Measurements from ENCODE around the gene NIFK. TPM values are rescaled to one million over a fixed set of nuclear protein-coding genes. Genes with fewer than 3 reads are reported as not detected.
"Not testable (repeated sequence)": the region's sequence is repeated elsewhere in the genome, so short reads cannot be mapped to it uniquely, and the experiment has no call there.

The NIFK gene
- total RNA-seq, 2 experiments from 2014 or later = 62.4 to 73.2 TPM

DNA sequence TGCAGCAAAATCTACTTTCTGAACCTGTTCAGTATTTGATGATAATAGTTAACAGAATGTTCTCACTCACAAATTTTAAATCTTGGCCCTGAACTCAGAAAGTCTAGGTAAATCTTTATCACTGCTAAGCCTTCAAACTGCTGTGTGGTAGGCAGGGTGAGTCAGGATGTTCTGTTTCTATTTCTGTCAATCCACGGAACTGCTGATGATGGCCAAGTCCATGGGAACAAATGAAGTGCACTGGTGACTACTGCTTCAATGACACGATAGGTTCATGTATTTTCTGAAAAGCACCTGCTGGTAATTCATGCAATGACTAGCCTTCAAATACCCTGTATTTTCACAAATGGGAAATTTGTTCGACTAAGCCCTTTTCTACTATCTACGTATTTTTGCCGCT lies 14.2 kb downstream of the NIFK start:
- Mint-ChIP-seq H3K27me3 (no peaks in the 10 kb centered on the region), H3K36me3 (peaks cover 8% of the 10 kb centered on the region), H3K4me1 (peaks cover 7% of the 10 kb centered on the region), H3K9me3 (no peaks in the 10 kb centered on the region), H3K27ac (no peak overlapping the region), H3K4me3 (no peak overlapping the region)
- ATAC-seq (ENCODE audit: low read depth) (no peak), DNase-seq (no peak)
- POLR2A ChIA-PET = interaction anchor here (1.6 kb wide), 1 partner anchor 192 kb away, joined by 4 read pairs; the partner anchor contains the start of gene RNU4ATAC

DNA sequence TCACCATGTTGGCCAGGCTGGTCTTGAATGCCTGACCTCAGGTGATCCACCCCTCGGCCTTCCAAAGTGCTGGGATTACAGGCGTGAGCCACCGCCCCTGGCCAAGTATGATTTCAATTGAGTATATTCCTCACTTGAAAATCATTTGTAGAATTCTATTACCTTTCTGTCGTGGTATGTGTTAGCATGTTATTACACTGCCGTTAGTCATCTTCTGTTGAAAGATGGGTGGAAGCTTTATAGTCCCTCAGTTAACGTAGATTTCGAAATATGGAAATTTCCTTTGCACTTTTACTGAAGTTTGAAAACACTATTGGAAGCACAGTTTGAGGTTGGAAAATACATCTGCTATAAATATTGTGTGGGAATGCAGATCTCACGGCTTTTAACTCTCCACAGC lies 14.7 kb downstream of the NIFK start:
- H3K36me3 Mint-ChIP-seq = peaks cover 4% of the 10 kb centered on the region
- no peak for ATAC-seq (ENCODE audit: low read depth)
- H3K4me3 Mint-ChIP-seq = no peak overlapping the region
- H3K27me3 Mint-ChIP-seq = no peaks in the 10 kb centered on the region
- H3K9me3 Mint-ChIP-seq = no peaks in the 10 kb centered on the region
- H3K4me1 Mint-ChIP-seq = peaks cover 7% of the 10 kb centered on the region
- POLR2A ChIA-PET = interaction anchor here (0.8 to 1.6 kb wide), 2 partner anchors 15 to 191 kb away, joined by 3 to 4 read pairs; partner anchors contain the start of genes NIFK and RNU4ATAC
- no peak for DNase-seq
- H3K27ac Mint-ChIP-seq = no peak overlapping the region

DNA sequence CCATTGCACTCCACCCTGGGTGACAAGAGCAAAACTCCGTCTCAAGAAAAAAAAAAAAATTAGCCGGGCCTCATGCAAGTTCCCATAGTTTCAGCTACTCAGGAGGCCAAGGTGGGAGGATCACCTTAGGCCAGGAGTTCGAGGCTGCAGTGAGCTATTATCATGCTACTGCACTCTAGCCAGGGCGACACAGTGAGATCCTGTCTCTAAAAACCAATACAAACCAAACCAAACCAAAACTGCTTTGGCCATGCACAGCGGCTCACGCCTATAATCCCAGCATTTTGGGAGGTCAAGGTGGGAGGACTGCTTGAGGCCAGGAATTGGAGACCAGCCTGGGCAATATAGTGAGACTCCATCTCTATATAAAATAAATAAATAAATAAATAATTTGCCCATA lies 19.1 kb downstream of the NIFK start:
- peaks cover 2% of the 10 kb centered on the region for H3K27me3 Mint-ChIP-seq
- peaks cover 5% of the 10 kb centered on the region for H3K4me1 Mint-ChIP-seq
- no peak overlapping the region for H3K4me3 Mint-ChIP-seq
- POLR2A ChIA-PET = interaction anchor here (2.4 kb wide), 1 partner anchor 19 kb away, joined by 6 read pairs; the partner anchor contains the start of gene NIFK
- H3K36me3 Mint-ChIP-seq = no peaks in the 10 kb centered on the region
- DNase-seq (no peak), ATAC-seq (ENCODE audit: low read depth) (no peak)
- H3K27ac Mint-ChIP-seq = no peak overlapping the region
- H3K9me3 Mint-ChIP-seq = no peaks in the 10 kb centered on the region

DNA sequence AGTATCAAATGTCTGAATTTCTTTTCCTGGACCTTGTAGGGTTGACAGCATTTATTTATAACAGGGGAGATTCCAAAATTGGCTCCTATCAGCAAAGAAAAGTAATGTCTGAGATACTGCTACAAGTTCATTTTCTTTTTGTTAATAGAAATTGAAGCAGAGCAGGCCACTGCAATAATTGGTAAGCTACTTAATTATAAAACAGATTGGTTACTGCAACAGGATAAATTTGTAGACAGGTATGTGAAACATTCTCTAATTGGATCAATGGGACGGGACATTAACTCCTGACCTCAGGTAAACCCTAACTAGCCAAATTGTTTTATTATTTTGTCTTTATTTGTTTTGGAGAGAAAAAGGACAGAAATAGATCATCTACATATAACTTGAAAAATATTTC lies 20.5 kb downstream of the NIFK start:
- ATAC-seq (ENCODE audit: low read depth) = no peak
- no peak for DNase-seq
- POLR2A ChIA-PET = interaction anchor here (0.7 to 1.3 kb wide), 2 partner anchors 16 to 185 kb away, joined by 3 to 6 read pairs; partner anchors contain the start of gene RNU4ATAC
- Mint-ChIP-seq H3K27ac (no peak overlapping the region), H3K27me3 (peaks cover 2% of the 10 kb centered on the region), H3K36me3 (no peaks in the 10 kb centered on the region), H3K4me3 (no peak overlapping the region), H3K4me1 (peaks cover 5% of the 10 kb centered on the region), H3K9me3 (no peaks in the 10 kb centered on the region)

- not testable (repeated sequence) for H3K9me3 Mint-ChIP-seq; H3K27ac Mint-ChIP-seq; H3K36me3 Mint-ChIP-seq; H3K27me3 Mint-ChIP-seq; DNase-seq; H3K4me1 Mint-ChIP-seq; H3K4me3 Mint-ChIP-seq; ATAC-seq (ENCODE audit: low read depth)
- POLR2A ChIA-PET = interaction anchor here (1.1 kb wide), 1 partner anchor 62 kb away, joined by 3 read pairs; the partner anchor contains the start of gene CLASP1
These were observed 25.2 kb downstream of the NIFK start for GRCh38 chr2:121711481-121711880.

GRCh38 chr2:121710470-121711170 lies 26.1 kb downstream of the NIFK start:
- POLR2A ChIA-PET = interaction anchor here (1.1 kb wide), 1 partner anchor 61 kb away, joined by 3 read pairs; the partner anchor contains the start of gene CLASP1
- no peak for ATAC-seq (ENCODE audit: low read depth)
- Mint-ChIP-seq H3K9me3 (no peaks in the 10 kb centered on the region), H3K27ac (no peak overlapping the region), H3K4me1 (no peaks in the 10 kb centered on the region), H3K36me3 (no peaks in the 10 kb centered on the region), H3K27me3 (peaks cover 2% of the 10 kb centered on the region), H3K4me3 (no peak overlapping the region)
- DNase-seq = no peak

DNA sequence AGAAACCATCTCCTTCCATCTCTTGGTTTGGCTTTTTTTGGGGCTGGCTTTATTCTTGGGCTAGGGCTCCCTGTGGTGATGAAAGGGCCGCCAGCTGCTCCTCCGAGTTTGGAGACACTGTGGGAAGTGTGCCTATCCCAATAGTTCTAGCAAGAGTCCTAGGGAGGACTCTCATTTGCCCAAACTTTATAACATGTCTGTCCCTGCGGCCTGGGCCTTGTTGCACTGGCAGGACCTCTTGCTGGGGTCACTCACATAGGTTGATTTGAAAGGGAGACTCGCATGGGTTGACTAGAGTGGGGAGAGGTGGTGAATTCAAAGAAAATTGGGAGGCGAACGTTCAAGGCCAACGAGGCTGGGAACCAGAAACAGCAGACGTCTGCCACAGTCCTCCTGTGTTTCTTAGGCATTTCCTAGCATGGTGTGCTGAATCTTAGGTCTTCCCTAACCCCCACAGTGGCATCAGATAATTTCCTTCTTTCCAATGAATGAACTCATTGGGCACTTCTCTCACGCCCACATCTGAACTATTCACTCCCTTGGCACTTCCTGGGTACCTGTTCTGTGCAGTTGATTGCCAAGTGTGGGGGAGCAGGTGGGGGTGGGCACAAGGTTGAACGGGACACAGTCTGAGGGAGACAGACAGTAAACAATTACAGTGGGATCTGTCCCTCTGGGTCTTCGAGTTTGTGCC lies 26.8 kb downstream of the NIFK start:
- Mint-ChIP-seq H3K9me3 (no peaks in the 10 kb centered on the region), H3K36me3 (no peaks in the 10 kb centered on the region), H3K4me1 (peaks cover 3% of the 10 kb centered on the region), H3K27me3 (peaks cover 2% of the 10 kb centered on the region), H3K4me3 (no peak overlapping the region), H3K27ac (no peak overlapping the region)
- ATAC-seq (ENCODE audit: low read depth) (no peak), DNase-seq (no peak)
- POLR2A ChIA-PET = no interaction called here

DNA sequence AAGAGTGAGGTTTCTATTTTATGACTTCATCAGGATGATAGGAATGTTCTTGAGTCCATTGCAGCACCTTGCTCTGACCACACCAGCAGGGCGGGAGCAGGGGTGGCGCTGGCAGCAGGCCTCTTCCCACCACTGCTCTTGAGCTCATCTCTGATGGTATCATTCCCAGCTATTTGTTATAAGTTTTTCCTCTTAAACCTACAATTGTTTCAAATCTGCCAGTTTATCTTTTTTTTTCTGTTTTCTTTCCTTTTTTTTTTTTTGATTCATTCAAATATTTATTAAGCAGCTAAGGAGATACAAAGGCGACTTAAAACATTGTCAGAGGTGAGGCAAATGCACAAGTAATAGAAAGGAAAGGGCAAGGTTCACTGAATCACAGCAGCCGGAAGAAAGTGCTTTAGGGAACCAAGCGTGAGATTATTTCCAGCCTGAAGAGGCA lies 28.7 kb downstream of the NIFK start:
- Mint-ChIP-seq H3K36me3 (no peaks in the 10 kb centered on the region), H3K4me3 (no peak overlapping the region), H3K27ac (no peak overlapping the region), H3K27me3 (no peaks in the 10 kb centered on the region), H3K9me3 (no peaks in the 10 kb centered on the region), H3K4me1 (peaks cover 4% of the 10 kb centered on the region)
- POLR2A ChIA-PET = interaction anchor here (0.7 to 0.9 kb wide), 2 partner anchors 29 to 177 kb away, joined by 3 read pairs; partner anchors contain the start of genes NIFK and RNU4ATAC
- DNase-seq (no peak), ATAC-seq (ENCODE audit: low read depth) (no peak)

DNA sequence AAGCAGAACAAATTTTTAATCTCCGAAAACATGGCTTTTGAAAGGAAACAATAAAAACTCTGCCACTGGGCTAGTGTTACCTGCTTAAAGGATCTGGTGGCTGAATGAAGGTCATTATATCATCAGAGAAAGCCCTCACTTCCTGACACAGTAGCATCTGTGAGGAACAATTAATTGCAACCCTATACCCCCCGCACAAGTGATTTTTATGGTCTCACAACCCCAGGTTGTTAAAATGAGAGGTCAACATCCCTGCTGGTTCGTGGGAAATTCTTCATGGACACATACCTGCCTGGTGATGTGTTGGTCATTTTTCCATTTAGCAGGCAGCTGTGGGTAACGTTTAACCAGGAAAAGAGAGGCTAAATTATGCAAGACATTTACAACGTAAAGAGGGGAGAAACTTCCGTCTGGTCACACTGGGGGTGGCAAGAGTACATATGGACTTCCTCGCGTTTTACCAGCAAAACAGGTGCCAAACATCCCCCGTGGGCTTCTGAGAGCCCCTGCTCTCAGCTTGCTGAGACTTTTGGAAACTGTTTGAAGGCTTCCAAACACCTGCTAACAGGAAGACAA lies 29.2 kb downstream of the NIFK start:
- POLR2A ChIA-PET = interaction anchor here (0.7 to 0.9 kb wide), 2 partner anchors 29 to 177 kb away, joined by 3 read pairs; partner anchors contain the start of genes NIFK and RNU4ATAC
- DNase-seq (no peak), ATAC-seq (ENCODE audit: low read depth) (no peak)
- Mint-ChIP-seq H3K27ac (no peak overlapping the region), H3K36me3 (no peaks in the 10 kb centered on the region), H3K9me3 (no peaks in the 10 kb centered on the region), H3K27me3 (no peaks in the 10 kb centered on the region), H3K4me3 (no peak overlapping the region), H3K4me1 (peaks cover 6% of the 10 kb centered on the region)

GRCh38 chr2:121705958-121706357 lies 30.7 kb downstream of the NIFK start:
- Mint-ChIP-seq H3K4me3 (no peak overlapping the region), H3K9me3 (no peaks in the 10 kb centered on the region), H3K36me3 (no peaks in the 10 kb centered on the region), H3K27me3 (no peaks in the 10 kb centered on the region), H3K27ac (no peak overlapping the region), H3K4me1 (peaks cover 19% of the 10 kb centered on the region)
- ATAC-seq (ENCODE audit: low read depth) (no peak), DNase-seq (no peak)
- POLR2A ChIA-PET = no interaction called here

DNA sequence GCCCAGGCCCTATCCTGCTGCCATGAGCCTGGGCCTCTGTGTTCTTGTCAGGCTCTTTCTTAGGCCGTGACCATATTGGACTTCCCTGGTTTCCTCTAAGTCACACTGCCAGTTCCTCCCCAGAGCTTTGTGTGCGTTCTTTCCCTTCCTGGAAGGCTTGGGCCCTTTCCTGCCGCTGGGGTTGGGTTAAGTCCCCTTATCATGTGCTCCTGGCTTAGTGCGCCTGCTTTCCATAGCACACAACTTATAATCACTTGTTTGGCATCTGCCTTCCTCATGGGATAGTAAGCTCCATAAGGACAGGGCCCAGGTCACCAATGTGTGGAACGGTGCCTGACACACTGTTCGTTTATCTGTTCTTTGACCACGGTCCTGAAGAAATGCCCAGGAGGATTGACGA lies 31.3 kb downstream of the NIFK start:
- no peak overlapping the region for H3K27ac Mint-ChIP-seq
- H3K9me3 Mint-ChIP-seq = no peaks in the 10 kb centered on the region
- no peaks in the 10 kb centered on the region for H3K27me3 Mint-ChIP-seq
- peaks cover 24% of the 10 kb centered on the region for H3K4me1 Mint-ChIP-seq
- no peak overlapping the region for H3K4me3 Mint-ChIP-seq
- DNase-seq (no peak), ATAC-seq (ENCODE audit: low read depth) (no peak)
- no peaks in the 10 kb centered on the region for H3K36me3 Mint-ChIP-seq
- POLR2A ChIA-PET = no interaction called here

DNA sequence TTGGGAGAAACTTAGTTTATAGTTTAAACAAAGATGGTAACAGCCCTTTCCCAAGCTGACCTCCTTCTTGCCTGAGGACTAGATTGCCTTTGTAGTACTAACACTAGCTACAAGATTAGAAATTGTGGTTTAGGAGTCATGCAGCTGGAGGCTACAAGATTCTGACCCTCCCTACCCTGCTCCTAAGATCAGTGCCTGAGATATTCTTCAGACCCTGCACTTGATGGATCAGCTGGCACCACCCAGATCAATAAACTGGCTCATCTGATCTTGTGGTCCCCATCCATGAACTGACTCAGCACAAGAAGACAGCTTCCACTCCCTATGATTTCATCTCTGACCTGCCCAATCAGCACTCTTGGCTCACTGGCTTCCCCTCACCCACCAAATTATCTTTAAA lies 34.9 kb downstream of the NIFK start:
- not testable (repeated sequence) for DNase-seq; H3K27me3 Mint-ChIP-seq; H3K36me3 Mint-ChIP-seq; H3K9me3 Mint-ChIP-seq; ATAC-seq (ENCODE audit: low read depth)
- Mint-ChIP-seq H3K27ac (peak overlapping the region; percentile 60), H3K4me3 (peak overlapping the region; percentile 21), H3K4me1 (peaks cover 49% of the 10 kb centered on the region)
- POLR2A ChIA-PET = interaction anchor here (0.6 to 5.4 kb wide), 3 partner anchors 52 to 170 kb away, joined by 3 to 103 read pairs (median 74); partner anchors contain the start of genes CLASP1 and RNU4ATAC

Measured in activated naive CD8-positive, alpha-beta T cell treated with anti-CD3 and anti-CD28 coated beads, Interleukin-2, amount 10 ng/mL, durations not matched to agents 7 days and 5 days (primary cell).